Transverse colon (tissue), 3 donors: Measurements from ENCODE around the gene ADGRA3.

Source experiments
- EP300 ChIP-seq: sonication (generic); formaldehyde crosslinking; IDR thresholded peaks from one replicate; pipeline ENCODE4 v1.6.1; 2017; ENCODE audit warnings: antibody characterized with exemption, low read depth
- POLR2A ChIP-seq: fragments of 450-650 bp; IDR thresholded peaks from one replicate; pipeline ENCODE4 v1.6.1; 2016; ENCODE audit warnings: antibody characterized with exemption, mild to moderate bottlenecking, moderate library complexity
- TF ChIP-seq, protein P1 (sequence below), 5 experiments: fragments of 200-600 bp in 3 of 5; fragments of 450-650 bp in 2 of 5; sonication (generic) in 3 of 5; IDR thresholded peaks; 1 replicate in 2 of 5; 2 replicates in 3 of 5; pipeline ENCODE4 v1.5.1; 2016 to 2017; ENCODE audit warnings: antibody characterized with exemption in 5 of 5, inconsistent platforms in 3 of 5, mild to moderate bottlenecking in 2 of 5, moderate library complexity in 1 of 5

DNA sequence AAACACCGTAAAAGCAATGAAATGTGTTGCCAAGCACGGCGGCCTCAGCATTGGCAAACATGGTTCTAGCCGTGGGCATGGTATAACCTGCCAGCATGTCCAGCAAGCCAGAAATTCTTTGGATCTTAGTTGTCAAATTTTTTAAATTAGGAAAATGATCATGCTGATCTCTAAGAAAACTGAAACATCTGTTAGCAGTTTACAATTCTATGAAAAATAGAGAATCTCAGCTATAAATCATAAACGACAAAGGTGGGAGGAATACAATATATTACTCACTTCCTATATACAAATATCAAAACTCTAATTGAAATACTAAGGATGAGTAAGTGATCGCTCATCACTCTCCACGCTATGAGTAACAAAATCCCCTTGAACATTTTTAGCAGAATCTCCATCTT lies 130.3 kb downstream of the ADGRA3 start:
- TF ChIP-seq, protein P1, sequence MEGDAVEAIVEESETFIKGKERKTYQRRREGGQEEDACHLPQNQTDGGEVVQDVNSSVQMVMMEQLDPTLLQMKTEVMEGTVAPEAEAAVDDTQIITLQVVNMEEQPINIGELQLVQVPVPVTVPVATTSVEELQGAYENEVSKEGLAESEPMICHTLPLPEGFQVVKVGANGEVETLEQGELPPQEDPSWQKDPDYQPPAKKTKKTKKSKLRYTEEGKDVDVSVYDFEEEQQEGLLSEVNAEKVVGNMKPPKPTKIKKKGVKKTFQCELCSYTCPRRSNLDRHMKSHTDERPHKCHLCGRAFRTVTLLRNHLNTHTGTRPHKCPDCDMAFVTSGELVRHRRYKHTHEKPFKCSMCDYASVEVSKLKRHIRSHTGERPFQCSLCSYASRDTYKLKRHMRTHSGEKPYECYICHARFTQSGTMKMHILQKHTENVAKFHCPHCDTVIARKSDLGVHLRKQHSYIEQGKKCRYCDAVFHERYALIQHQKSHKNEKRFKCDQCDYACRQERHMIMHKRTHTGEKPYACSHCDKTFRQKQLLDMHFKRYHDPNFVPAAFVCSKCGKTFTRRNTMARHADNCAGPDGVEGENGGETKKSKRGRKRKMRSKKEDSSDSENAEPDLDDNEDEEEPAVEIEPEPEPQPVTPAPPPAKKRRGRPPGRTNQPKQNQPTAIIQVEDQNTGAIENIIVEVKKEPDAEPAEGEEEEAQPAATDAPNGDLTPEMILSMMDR (IDR thresholded peaks at IDR 0.05): no peak
- no peak for TF ChIP-seq POLR2A
- TF ChIP-seq EP300: no peak
